GM18508 (cell line): ENCODE results near the gene NIT2.
"Not testable (repeated sequence)": the region's sequence is repeated elsewhere in the genome, so short reads cannot be mapped to it uniquely, and the experiment has no call there.

Experiments
- ATAC-seq: cut with Tn5 transposase; IDR thresholded peaks from one replicate; pipeline ENCODE4 v1.9.1; 2021; ENCODE audit warnings: moderate number of reproducible peaks; ENCODE audit not compliant: insufficient read depth, unreplicated experiment

The NIT2 gene

GRCh38 chr3:100335434-100335833, 877 bp downstream of the NIT2 start:
- ATAC-seq = peak; percentile 65

- ATAC-seq = not testable (repeated sequence)
Observed at GRCh38 chr3:100336229-100336628, 1.7 kb downstream of the NIT2 start.

GRCh38 chr3:100338911-100339310, 4.4 kb downstream of the NIT2 start:
- ATAC-seq = no peak

GRCh38 chr3:100339786-100340185, 5.2 kb downstream of the NIT2 start:
- no peak for ATAC-seq

- ATAC-seq = no peak
Observed at GRCh38 chr3:100340527-100340926, 6.0 kb downstream of the NIT2 start.

GRCh38 chr3:100348727-100349126, 14.2 kb downstream of the NIT2 start:
- no peak for ATAC-seq

- not testable (repeated sequence) for ATAC-seq
Observed at GRCh38 chr3:100351770-100352169, 17.2 kb downstream of the NIT2 start.

GRCh38 chr3:100352296-100353231, 18.0 kb downstream of the NIT2 start:
- ATAC-seq = no peak

- no peak for ATAC-seq
Observed at GRCh38 chr3:100354850-100355249, 20.3 kb downstream of the NIT2 start.

- no peak for ATAC-seq
Observed at GRCh38 chr3:100358413-100358812, 23.9 kb downstream of the NIT2 start.

- ATAC-seq = no peak
Observed at GRCh38 chr3:100359035-100359434, 24.5 kb downstream of the NIT2 start.

GRCh38 chr3:100360757-100361496, 26.4 kb downstream of the NIT2 start:
- no peak for ATAC-seq

- no peak for ATAC-seq
Observed at GRCh38 chr3:100361897-100362296, 27.3 kb downstream of the NIT2 start.

GRCh38 chr3:100364421-100364820, 29.9 kb downstream of the NIT2 start:
- no peak for ATAC-seq

- no peak for ATAC-seq
Observed at GRCh38 chr3:100366424-100366823, 31.9 kb downstream of the NIT2 start.

- no peak for ATAC-seq
Observed at GRCh38 chr3:100368441-100368840, 33.9 kb downstream of the NIT2 start.

- no peak for ATAC-seq
Observed at GRCh38 chr3:100370756-100371155, 36.2 kb downstream of the NIT2 start.

- no peak for ATAC-seq
Observed at GRCh38 chr3:100374521-100374920, 40.0 kb downstream of the NIT2 start.

- no peak for ATAC-seq
Observed at GRCh38 chr3:100376301-100376700, 41.7 kb downstream of the NIT2 start.

- no peak for ATAC-seq
Observed at GRCh38 chr3:100384733-100385525, 50.4 kb downstream of the NIT2 start.
